GM19043 (cell line): ENCODE measurements around the gene TASP1.
"Not testable (repeated sequence)": the region's sequence is repeated elsewhere in the genome, so short reads cannot be mapped to it uniquely, and the experiment has no call there.

Source experiments
- ATAC-seq: cut with Tn5 transposase; IDR thresholded peaks from one replicate; pipeline ENCODE4 v1.9.1; 2021; ENCODE audit warnings: low read depth; ENCODE audit not compliant: unreplicated experiment

TASP1 gene

DNA sequence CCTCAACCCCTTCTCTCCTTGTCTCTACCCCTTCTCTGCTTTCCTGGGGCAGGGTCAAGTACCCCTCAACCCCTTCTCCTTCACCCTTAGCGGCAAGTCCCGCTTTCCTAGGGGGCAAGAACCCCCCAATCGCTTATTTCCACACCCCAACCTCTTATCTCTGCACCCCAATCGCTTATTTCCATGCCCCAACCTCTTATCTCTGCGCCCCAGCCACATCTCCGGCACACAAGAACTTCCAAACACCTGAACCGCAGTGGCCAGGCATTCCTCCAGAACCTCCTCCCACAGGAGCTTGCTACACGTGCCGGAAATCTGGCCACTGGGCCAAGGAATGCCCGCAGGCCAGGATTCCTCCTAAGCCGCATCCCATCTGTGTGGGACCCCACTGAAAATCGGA is 279.8 kb downstream of the TASP1 start:
- not testable (repeated sequence) for ATAC-seq

DNA sequence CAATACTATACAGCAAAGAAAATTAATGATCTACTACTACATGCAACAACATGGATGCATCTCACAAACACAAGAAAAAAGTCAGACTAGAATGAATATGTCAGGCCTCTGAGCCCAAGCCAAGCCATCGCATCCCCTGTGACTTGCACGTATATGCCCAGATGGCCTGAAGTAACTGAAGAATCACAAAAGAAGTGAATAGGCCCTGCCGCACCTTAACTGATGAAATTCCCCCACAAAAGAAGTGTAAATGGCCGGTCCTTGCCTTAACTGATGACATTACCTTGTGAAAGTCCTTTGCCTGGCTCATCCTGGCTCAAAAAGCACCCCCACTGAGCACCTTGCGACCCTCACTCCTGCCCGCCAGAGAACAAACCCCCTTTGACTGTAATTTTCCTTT is 280.9 kb downstream of the TASP1 start:
- ATAC-seq = not testable (repeated sequence)

DNA sequence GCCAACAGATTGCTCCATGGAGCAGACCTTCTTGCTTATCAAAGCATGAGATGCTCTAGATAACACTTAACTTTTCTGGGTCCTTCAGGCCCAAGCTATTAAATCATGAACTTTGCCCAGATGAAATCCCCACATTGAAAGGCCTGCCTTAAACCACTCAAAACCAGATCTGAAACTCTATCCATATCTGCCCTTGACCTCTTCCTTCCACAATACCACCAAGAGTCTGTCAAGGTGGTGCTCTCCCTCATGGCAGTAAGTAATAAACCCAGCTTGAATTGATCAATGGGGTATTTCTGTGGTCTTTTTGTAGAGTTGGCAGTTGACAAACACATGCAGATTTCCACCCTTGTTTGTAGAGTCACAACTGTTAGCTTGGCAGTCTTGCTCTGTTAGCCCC is 282.1 kb downstream of the TASP1 start:
- no peak for ATAC-seq

DNA sequence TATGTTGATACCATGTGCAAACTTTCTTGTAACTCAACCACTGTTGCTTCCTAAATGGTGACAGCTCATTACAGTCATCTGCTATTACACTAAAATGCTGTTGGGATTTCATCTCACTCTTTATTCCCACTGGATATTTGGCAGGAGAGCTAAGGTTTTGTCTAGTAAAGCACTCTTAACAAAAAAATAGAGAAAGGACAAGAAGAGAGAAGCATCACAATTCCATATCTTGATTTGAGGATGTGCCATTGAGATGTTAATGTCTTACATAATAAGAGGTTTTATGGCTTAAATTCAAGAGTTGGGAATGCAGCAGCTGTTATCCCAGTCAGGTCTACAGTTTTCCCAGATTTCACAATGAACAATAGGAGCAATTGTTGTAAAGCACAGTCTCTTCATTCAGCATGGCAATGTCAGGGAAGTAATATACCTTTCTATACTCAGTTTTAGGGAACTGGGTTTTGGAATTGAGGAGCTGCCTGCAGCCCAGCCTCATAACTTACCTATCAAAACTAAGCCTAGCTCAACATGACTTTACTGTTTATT is 282.7 kb downstream of the TASP1 start:
- no peak for ATAC-seq

DNA sequence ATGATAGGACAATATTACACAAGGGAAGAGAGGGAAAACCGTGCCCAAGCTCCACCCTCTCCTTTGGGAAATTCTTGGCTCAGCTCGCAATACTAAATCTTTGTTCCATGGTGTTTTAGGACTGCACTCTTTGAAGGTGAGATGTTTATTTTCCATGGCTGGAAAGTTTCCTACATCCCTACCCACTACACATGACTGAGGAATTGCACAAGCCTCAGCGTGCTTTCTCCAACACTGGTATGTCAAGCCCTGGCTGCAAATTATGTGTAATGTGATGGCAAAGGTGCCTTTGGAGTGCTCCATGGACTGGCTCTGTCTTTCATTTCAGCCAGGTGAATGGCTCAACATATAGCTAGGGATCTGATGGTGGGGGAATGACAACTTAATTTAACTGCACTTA is 283.3 kb downstream of the TASP1 start:
- no peak for ATAC-seq

DNA sequence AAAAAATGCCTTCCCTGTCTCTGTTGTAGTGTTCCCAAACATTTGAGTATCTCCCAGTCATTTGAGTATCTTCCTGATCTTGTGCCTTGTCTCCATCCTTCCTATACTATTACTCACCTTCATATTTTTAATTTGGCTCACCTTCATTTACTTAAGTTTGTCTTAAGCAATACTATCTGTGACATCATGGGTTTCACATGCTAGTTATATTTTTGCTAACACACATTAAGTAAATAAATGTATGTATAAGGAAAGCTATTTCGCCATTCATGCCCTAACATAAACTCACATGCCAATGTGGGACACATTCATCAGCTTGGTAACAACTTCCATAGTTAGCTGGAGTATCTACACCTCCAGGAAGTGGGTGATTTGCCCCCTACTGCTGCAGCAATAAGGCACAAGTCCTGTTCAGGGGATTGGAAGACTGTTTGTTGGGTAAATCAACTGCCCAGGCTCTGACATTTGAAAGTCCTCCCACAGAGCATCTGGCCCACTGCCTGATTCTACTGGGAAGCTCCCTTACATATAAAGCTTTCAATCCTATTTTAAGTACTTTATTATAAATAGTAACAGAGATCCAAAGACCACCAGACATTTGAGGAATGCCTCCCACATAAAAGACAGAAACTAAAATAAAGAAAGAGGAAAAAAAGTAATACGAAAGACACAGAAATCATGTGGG is 285.3 kb downstream of the TASP1 start:
- ATAC-seq = no peak

DNA sequence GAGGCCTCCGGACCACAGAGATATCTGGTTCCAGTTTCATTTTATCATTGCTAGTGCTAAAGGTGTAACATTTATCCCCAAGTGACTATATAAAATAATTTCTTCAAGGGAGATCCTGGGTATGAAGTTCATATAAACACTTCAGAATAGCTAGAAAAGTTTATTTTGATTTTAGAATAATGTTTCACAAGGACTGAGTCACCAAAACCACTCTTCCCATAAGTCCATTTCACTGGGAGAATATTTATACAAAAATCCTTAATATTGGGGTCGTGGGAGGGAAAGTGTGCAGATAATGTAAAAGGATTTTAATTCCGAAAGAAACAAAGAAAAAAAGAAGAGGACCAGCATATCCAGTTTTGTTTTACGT is 289.5 kb downstream of the TASP1 start:
- ATAC-seq = no peak

DNA sequence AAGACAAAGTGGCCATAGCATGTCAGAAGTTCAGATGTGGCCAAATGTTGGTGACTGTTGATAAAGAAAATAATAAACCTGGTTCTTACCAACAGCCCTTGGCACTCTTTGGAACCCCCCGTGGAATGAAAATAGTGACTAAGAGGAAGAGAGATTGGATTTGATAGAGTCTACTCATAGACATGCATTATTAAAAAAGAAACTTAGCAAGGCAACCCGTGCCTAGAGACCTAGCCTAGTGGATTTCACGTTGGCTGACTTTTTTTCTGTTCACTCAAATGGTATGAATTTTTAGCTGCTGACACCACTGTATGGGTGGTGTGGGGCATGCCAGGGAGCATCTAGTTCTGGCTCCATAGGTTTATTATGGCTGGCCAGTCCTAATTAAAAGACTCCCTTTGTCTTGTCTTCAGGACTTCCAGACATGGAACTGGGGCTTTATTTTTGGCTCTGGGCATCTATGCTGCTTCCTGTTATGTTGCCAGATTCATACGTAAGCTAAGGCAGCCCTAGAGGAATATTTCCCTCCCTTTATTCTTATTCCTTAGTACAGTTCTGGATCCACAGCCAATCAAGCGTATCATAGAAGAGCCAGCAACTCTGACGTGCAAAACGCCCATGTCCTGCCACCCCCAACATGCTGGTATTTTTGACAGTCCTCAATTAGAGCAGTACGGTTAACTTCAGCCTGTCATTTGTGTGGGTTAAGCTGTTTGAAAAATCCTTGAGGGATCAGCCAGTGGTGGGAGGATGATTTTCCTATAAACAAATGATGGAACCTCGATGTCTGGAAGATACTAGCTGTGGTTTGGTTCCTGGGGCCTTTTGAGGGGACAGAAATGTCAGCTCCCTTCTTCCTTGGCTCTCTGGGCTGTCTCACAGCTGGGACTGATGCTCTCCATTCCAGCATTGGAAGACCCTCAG is 290.2 kb downstream of the TASP1 start:
- ATAC-seq = no peak

DNA sequence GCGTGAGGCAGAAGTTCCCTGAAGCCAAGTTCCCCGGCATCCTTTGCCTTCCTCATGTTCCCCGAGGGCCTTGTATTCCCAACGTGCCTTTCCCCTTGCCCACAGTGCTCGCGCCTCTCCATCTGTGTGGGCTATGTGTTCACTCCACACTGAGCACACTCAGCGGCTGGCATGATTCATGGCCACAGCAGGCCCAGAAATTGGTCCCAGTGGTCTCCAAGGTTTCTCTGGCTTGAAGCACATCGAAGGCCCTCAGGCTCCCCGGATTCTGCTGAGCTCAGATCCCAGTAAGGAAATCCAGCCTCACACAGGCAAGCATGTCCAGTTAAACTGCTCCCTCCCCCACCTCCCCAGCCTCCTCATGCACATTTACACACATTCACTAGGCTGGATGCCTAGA is 294.1 kb downstream of the TASP1 start:
- ATAC-seq = no peak

DNA sequence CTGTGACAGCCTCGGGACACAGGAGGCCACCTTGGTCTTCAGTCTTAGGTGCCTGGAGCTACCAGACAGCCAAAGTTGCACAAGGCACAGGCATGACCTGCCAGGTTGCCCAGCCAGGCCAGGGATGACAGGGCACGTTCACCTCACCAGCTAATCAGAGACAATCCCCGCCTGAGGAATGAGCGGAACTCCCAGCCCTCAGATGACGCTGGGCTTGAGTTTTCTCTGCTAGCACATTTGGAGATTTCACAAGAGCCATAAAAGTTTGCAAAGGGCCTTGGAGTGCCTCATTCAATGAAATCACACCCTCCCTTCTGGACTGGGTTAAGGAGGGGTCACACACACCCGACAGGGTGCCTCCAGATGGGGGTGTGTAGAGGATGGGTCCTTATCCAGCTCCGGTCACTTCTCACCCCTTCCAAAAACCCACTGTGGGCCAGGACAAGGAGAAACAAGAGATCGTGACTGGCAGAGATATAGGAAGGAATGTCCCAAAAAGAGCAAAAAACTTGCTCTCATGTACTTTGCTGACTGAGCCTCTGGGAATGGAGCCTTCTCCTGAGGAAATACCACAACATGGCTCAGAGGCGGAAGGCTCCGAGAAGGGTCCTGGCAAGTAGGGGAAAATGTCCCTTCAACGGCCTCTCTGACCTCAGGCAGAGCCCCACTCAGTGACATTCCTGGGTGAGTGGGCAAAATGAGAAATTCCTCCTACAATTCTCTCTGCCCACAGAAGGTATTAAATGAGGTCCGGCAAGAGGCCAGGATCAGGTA is 296.1 kb downstream of the TASP1 start:
- ATAC-seq = no peak

DNA sequence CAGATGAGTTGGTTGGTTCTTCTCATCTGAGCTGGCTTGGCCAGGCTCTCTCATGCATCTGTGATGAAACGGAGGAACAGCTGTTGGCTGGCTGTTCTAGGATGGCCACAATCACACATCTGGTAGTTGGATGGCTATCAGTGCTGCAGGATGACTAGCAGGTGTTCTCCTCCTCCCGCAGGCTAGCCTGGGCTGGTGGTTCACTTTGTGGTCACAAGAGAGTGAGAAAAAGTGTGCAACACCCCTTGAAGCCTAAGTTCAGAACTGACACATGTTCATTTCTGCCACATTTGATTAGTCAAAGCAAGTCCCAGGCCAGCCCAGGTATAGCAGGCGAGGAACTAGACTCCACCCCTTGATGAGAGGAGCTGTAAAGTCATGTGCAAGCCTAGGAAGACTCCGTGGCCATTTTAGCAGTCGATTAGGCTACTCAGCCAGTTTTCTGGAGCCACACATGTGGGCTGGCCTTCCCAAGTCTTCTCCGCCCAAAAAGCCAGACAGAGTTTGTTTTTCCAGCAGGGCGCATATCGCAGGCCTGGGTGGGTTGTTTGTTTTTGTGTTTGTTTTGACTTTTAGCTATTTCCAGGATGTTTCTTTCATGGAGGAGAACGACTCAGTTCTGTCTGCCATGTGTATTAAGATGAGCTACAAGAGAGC is 296.9 kb downstream of the TASP1 start:
- ATAC-seq = no peak

DNA sequence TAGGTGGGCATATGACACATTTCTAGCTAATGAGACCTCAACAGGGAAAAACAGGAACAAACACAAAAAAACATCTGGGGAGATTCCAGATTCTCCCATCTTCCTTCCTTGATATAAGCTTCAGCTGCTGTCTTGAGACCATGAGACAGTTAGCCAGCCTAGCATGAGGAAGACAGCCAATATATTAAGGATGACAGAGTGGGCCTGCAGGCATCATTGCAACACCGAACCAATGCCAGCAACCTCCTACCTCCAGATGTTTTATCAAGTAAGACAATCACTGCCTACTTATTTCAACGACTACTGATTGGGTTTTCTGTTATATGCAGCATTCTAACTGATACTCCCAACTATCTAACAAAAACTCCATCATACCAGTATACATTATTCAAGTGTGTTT is 298.6 kb downstream of the TASP1 start:
- no peak for ATAC-seq
